Spleen (tissue), 7 donors: ENCODE measurements around the gene PAX2.

Source experiments
- CTCF ChIP-seq, 11 experiments: fragments of 200-600 bp in 7 of 11; fragments of 450-650 bp in 4 of 11; sonication (generic) in 4 of 11; IDR thresholded peaks in 8 of 11; conservative IDR thresholded peaks in 3 of 11; 1 replicate in 7 of 11; 2 replicates in 4 of 11; pipeline versions ENCODE4 v1.4.0 to v1.8.0; 2016 to 2021; ENCODE audit warnings: antibody characterized with exemption in 11 of 11, inconsistent platforms in 4 of 11, mild to moderate bottlenecking in 1 of 11
- POLR2AphosphoS5 ChIP-seq, 3 donors: sonication (generic); formaldehyde crosslinking; IDR thresholded peaks; one replicate each; pipeline ENCODE4 v1.5.1; 2017; ENCODE audit warnings: antibody characterized with exemption in 3 of 3
- donor health status: DM: no; HTN: no; CAD: no; lungs with moderate emphysema.
- donor health status: DM: no; HTN: no; CAD: no.
- donor health status: DM: no; HTN: no; CAD: no.

DNA sequence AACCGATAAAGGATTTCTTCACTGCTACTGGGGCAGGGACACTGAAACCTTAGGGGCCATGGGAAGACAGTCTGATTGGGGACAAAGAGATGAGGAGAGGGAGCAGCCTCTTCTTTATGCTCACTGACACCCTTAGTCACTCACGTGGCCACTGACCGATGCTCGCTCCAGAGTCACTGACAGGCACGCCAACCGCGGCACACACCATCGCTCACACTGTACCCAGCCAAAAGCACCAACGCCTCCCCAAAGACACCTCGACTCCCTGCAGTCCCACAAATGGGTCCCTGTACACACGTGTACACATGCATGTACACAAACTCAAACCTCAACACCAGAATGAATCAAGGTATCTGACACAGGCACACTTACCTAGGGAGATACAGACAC is 132.1 kb downstream of the PAX2 start:
- no peak for TF ChIP-seq CTCF (IDR thresholded peaks at IDR 0.05 in 8 of 11, conservative IDR thresholded peaks at IDR 0.05 in 3 of 11)
- no peak for TF ChIP-seq POLR2AphosphoS5 (IDR thresholded peaks at IDR 0.05)
